Adrenal gland (tissue), 12 donors: ENCODE data around the gene CREB3L1. TPM values are rescaled to one million over a fixed set of nuclear protein-coding genes. Genes with fewer than 3 reads are reported as not detected.
A peak's percentile ranks its signal among the peaks of the same experiment; 100 is the strongest.

Experiments used
- DNase-seq, 7 donors: peaks; one replicate each; pipeline ENCODE4 v3.0.0-alpha.2; 2019 to 2020
- H3K27ac ChIP-seq, 5 donors: fragments of 200-600 bp; sonication (generic) in 4 of 5; 1 replicate in 3 of 5; 2 replicates in 2 of 5; pipeline versions ENCODE4 v1.5.1 to v1.8.0; 2016 to 2020; ENCODE audit warnings: mild to moderate bottlenecking in 1 of 5
- H3K27me3 ChIP-seq: fragments of 200-600 bp; 2 replicates; pipeline ENCODE4 v1.8.0; 2021
- H3K36me3 ChIP-seq, 2 donors: fragments of 200-600 bp; replicated peaks in 1 of 2; 1 replicate in 1 of 2; 2 replicates in 1 of 2; pipeline versions ENCODE4 v1.5.1 to v1.8.0; 2018 to 2022
- H3K4me1 ChIP-seq, 2 donors: fragments of 200-600 bp; replicated peaks in 1 of 2; 1 replicate in 1 of 2; 2 replicates in 1 of 2; pipeline versions ENCODE4 v1.5.1 to v1.8.0; 2018 to 2021
- H3K4me3 ChIP-seq, 4 donors: fragments of 200-600 bp; sonication (generic) in 3 of 4; one replicate each; pipeline ENCODE4 v1.5.1; 2016 to 2018
- H3K9me3 ChIP-seq, 3 donors: fragments of 200-600 bp; sonication (generic) in 1 of 3; replicated peaks in 1 of 3; 1 replicate in 2 of 3; 2 replicates in 1 of 3; pipeline versions ENCODE4 v1.5.1 to v1.8.0; 2016 to 2021
- POLR2A ChIP-seq, 2 donors: fragments of 450-650 bp; IDR thresholded peaks; one replicate each; pipeline ENCODE4 v1.6.1; 2017; ENCODE audit warnings: antibody characterized with exemption in 2 of 2, mild to moderate bottlenecking in 2 of 2, moderate library complexity in 1 of 2
- WGBS, 4 donors: extraction: QIAGEN DNeasy Blood & Tissue Kit in 2 of 4; methylation state at CpG; one replicate each; pipeline versions ENCODE4 v1.1.5 to v1.1.7; 2013 to 2017; 5-methylcytosine and 5-hydroxymethylcytosine counted together
- intact Hi-C, 2 donors: fragments of 100-400 bp; cut with DNase I; formaldehyde crosslinking; loops; one replicate each; pipeline versions ENCODE4 v1.14.1 to v1.15.0; 2022 to 2023
- polyA plus RNA-seq, 3 donors: library from polyadenylated mRNA; stranded (reverse); fragments of 200-250 nt in 2 of 3; fragments of 350-450 nt in 1 of 3; fragmentation: Illumina TruSeq in 1 of 3; extraction: RNeasy Lipid Tissue Mini Kit (QIAGEN cat#74804) in 1 of 3; gene quantifications; one replicate each; pipeline ENCODE4 v1.2.3, GENCODE V29; 2013 to 2014
- total RNA-seq, 9 donors: library from RNA; depleted of rRNA in 4 of 9; stranded (reverse); fragments of >200 nt in 4 of 9; fragments of 120-200 nt in 1 of 9; fragmentation: NEBNext Ultra II Directional in 1 of 9; extraction: Animal tissue kit (Norgen Biotek cat#: 25700) in 1 of 9; gene quantifications; one replicate each; pipeline versions ENCODE4 v1.1.0 to v1.2.4, GENCODE V29; 2013 to 2023
- TF ChIP-seq, protein P1 (sequence below), 6 experiments: fragments of 450-650 bp in 4 of 6; fragments of 200-600 bp in 2 of 6; sonication (generic) in 1 of 6; IDR thresholded peaks; 1 replicate in 5 of 6; 2 replicates in 1 of 6; pipeline versions ENCODE4 v1.5.1 to v1.8.0; 2016 to 2021; ENCODE audit warnings: antibody characterized with exemption in 6 of 6, mild to moderate bottlenecking in 2 of 6, moderate library complexity in 1 of 6
- donor health status: healthy with polysubstance abuse.
- donor health status: Bipolar disorder and iron deficiency.
- donor health status: DM: yes; HTN: yes; CAD: no.
- donor health status: DM: no; HTN: no; CAD: no.
- donor health status: DM: no; HTN: no; CAD: no.
- donor health status: DM: yes; HTN: yes; CAD: no.

The CREB3L1 gene
- total and polyA plus RNA-seq, 12 donors = 5.4 to 31.7 (median 26.2) TPM

DNA sequence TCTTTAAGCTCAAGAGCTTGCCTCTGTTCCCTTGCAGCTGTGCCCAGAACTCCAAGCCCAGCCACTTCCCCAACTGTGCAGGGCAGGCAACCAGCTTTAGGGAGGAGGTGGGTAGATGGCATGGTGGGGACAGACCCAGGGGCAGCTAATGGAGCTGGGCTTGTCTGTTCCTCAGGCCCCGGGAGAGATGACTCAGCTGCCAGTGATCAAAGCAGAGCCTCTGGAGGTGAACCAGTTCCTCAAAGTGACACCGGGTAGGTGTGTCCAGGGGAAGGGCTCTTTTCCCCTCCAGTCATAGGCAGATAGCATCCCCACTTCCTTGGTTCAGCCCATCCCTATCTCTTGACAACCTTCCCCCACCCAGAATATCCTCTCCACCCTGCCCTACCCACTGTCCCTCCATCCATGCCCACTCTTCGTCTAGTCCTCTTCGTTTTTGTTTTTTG, 32.4 kb downstream of the CREB3L1 start:
- 60 to 74% (median 65%) methylated on average over 3 to 4 of the region's 4 CpGs for WGBS, 4 donors
- H3K27ac ChIP-seq = no peak overlapping the region
- no peaks in the 10 kb centered on the region for H3K27me3 ChIP-seq
- intact Hi-C loops = loop anchor here (5.0 to 10.0 kb wide), 2 partner anchors 63 to 175 kb away; no protein-coding TSS in a partner anchor
- no peaks in the 10 kb centered on the region for H3K9me3 ChIP-seq
- H3K36me3 ChIP-seq = no peaks in the 10 kb centered on the region
- no peak for TF ChIP-seq POLR2A (IDR thresholded peaks at IDR 0.05)
- no peaks in the 10 kb centered on the region for H3K4me1 ChIP-seq
- no peak for DNase-seq
- no peak overlapping the region for H3K4me3 ChIP-seq

DNA sequence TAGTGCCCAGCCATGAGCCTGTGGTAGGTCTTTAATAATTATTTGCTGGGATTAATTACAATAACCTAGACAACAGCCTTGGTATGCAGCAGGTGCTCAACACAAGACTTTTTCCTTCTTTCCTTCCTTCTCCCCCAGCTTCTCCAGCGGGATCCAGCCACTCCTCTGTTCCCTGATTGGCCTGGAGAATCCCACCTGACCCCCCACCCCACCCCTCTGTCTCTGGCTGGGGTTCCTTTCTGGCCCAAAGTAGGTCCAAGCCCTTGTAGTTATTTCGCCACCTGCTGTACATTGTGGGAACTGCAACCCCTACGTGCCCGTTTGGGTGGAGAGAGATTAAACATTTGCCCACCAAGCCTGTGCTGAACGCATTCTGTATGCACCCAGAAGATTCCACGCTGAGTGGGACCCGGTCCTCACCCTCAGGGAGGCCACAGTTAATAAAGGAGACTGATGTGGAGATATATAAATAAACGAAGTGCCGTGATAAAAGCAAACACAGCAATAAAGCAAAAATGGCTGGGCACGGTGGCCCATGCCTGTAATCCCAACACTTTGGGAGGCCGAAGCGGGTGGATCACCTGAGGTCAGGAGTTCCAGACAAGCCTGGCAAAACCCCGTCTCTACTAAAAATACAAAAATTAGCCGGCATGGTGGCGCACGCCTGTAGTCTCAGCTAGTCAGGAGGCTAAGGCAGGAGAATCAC, 37.7 kb downstream of the CREB3L1 start:
- intact Hi-C loops = loop anchor here in 1 of 2 donors (10.0 kb wide), 1 partner anchor 180 kb away; no protein-coding TSS in a partner anchor
- Histone ChIP-seq H3K4me1 (no peaks in the 10 kb centered on the region), H3K27me3 (no peaks in the 10 kb centered on the region), H3K9me3 (no peaks in the 10 kb centered on the region), H3K36me3 (peaks cover 0 to 24% of the 10 kb centered on the region in 2 donors), H3K4me3 (no peak overlapping the region), H3K27ac (no peak overlapping the region)
- peak; percentile 67 to 91 (median 85) for DNase-seq
- no peak for TF ChIP-seq POLR2A (IDR thresholded peaks at IDR 0.05)
- TF ChIP-seq, protein P1, sequence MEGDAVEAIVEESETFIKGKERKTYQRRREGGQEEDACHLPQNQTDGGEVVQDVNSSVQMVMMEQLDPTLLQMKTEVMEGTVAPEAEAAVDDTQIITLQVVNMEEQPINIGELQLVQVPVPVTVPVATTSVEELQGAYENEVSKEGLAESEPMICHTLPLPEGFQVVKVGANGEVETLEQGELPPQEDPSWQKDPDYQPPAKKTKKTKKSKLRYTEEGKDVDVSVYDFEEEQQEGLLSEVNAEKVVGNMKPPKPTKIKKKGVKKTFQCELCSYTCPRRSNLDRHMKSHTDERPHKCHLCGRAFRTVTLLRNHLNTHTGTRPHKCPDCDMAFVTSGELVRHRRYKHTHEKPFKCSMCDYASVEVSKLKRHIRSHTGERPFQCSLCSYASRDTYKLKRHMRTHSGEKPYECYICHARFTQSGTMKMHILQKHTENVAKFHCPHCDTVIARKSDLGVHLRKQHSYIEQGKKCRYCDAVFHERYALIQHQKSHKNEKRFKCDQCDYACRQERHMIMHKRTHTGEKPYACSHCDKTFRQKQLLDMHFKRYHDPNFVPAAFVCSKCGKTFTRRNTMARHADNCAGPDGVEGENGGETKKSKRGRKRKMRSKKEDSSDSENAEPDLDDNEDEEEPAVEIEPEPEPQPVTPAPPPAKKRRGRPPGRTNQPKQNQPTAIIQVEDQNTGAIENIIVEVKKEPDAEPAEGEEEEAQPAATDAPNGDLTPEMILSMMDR (IDR thresholded peaks at IDR 0.05) = peak; percentile 79 to 97 (median 88)
- WGBS, 4 donors = 52 to 66% (median 56%) methylated on average over 14 to 16 of the region's 16 CpGs

DNA sequence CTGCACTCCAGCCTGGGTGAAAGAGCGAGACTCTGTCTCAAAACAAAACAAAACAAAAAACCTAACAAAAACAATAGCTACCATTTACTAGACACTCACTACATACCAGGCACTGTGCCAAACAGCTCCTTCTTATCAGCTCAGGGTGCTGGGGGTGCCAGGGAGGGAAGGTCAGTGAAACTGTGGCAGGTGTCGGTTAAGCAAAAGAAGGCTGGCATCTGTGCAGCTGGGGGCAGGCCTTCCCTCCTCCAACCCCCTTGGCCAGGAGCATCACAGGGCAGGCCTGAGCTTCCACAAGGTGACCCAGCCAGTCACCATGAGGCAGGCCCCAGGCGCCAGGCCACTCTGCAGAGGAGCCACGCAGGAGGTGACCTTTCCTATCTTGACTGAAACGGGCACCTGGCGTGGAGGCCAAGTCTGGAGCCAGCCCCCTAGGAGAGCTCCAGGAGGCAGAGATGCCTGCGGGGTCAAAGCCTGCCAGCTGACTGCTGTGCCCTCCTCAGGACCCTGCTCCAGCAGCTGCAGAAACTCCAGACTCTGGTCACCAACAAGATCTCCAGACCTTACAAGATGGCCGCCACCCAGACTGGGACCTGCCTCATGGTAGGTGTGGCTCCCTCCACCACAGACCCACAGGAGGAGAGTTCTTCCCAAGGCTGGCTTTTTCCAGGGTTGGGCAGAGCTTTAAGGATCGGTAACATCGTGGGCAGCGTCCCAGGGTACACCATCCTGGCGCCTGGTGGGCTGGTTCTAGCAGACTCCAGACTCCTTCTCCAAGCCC, 38.5 kb downstream of the CREB3L1 start:
- intact Hi-C loops = loop anchor here in 1 of 2 donors (10.0 kb wide), 1 partner anchor 181 kb away; no protein-coding TSS in a partner anchor
- H3K36me3 ChIP-seq = peaks cover 0 to 24% of the 10 kb centered on the region in 2 donors
- no peaks in the 10 kb centered on the region for H3K9me3 ChIP-seq
- no peaks in the 10 kb centered on the region for H3K27me3 ChIP-seq
- 77 to 86% (median 79%) methylated on average over 2 to 12 of the region's 12 CpGs for WGBS, 4 donors
- TF ChIP-seq POLR2A (IDR thresholded peaks at IDR 0.05) = no peak
- TF ChIP-seq, protein P1 (IDR thresholded peaks at IDR 0.05) = no peak
- peak in 6 of 7 donors; percentile 45 to 78 (median 68) for DNase-seq
- H3K27ac ChIP-seq = no peak overlapping the region
- no peaks in the 10 kb centered on the region for H3K4me1 ChIP-seq
- H3K4me3 ChIP-seq = no peak overlapping the region

DNA sequence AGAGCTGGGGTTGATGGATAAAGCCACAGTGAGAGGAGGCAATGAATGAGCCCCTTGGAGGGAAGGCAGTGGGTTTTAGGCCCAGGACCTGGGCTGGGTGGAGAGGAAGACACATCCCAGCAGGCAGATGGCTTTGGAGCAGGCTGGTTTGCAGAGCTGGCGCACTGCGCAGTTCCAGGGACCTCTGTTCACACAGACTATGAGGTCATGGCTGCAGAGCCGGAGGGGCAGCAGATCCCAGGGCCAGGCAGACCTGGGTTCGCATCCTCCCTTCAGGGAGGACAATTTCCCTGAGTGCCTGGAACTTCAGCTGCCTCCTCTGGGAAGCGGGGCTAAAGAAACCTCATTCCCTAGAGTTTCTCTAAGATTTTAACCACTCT, 41.6 kb downstream of the CREB3L1 start:
- no peak for DNase-seq
- WGBS, 4 donors = 80 to 92% (median 85%) methylated on average over 5 of the region's 5 CpGs
- Histone ChIP-seq H3K9me3 (no peaks in the 10 kb centered on the region), H3K36me3 (peaks cover 0 to 30% of the 10 kb centered on the region in 2 donors), H3K27ac (peak overlapping the region in 2 of 5 donors; percentile 43 to 52), H3K27me3 (no peaks in the 10 kb centered on the region), H3K4me1 (no peaks in the 10 kb centered on the region), H3K4me3 (no peak overlapping the region)
- TF ChIP-seq POLR2A (IDR thresholded peaks at IDR 0.05) = no peak
- TF ChIP-seq, protein P1 (IDR thresholded peaks at IDR 0.05) = no peak
- intact Hi-C loops = loop anchor here in 1 of 2 donors (10.0 kb wide), 1 partner anchor 184 kb away; no protein-coding TSS in a partner anchor
